GM13977 (cell line): ENCODE results near the gene PTAR1.

Experiments
- DNase-seq: peaks from one replicate; pipeline ENCODE4 v3.0.0; 2012; ENCODE audit warnings: low spot score
- in situ Hi-C: fragments of 300-500 bp; cut with MboI; formaldehyde crosslinking; loops from one replicate; pipeline ENCODE4 v1.12.0; 2022; ENCODE audit warnings: low sequenced_read_pairs, low pct_unique_long_range_greater_than_20kb, mixed read lengths, inconsistent platforms; ENCODE audit not compliant: unreplicated experiment
- TF ChIP-seq, protein P1 (sequence below): IDR thresholded peaks from 2 replicates; pipeline ENCODE4 v1.5.1; 2012; ENCODE audit warnings: mild to moderate bottlenecking, control low read depth; ENCODE audit not compliant: insufficient read depth; ENCODE audit errors: extremely low read depth, missing control alignments

PTAR1 gene

DNA sequence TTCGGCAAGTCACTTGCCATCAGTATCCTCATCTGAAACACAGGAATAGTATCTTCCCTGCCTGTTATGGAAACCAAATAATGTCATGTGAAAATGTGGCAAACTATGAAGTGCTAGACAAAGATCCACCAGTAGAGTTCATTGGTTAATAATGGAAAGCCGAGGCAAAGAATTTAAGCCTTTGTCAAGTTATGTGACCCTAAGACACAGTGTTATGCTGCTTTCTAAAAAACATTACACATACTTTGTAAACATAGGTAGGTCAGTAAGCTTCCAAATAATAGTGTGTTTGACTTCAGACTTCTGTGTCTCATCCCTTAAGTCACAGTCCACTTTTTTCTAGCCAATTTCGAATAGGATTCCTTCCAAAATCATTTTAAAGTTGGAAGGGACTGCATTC, 6.0 kb downstream of the PTAR1 start:
- TF ChIP-seq, protein P1, sequence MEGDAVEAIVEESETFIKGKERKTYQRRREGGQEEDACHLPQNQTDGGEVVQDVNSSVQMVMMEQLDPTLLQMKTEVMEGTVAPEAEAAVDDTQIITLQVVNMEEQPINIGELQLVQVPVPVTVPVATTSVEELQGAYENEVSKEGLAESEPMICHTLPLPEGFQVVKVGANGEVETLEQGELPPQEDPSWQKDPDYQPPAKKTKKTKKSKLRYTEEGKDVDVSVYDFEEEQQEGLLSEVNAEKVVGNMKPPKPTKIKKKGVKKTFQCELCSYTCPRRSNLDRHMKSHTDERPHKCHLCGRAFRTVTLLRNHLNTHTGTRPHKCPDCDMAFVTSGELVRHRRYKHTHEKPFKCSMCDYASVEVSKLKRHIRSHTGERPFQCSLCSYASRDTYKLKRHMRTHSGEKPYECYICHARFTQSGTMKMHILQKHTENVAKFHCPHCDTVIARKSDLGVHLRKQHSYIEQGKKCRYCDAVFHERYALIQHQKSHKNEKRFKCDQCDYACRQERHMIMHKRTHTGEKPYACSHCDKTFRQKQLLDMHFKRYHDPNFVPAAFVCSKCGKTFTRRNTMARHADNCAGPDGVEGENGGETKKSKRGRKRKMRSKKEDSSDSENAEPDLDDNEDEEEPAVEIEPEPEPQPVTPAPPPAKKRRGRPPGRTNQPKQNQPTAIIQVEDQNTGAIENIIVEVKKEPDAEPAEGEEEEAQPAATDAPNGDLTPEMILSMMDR: no peak
- in situ Hi-C loops: no loop called here
- DNase-seq: no peak

DNA sequence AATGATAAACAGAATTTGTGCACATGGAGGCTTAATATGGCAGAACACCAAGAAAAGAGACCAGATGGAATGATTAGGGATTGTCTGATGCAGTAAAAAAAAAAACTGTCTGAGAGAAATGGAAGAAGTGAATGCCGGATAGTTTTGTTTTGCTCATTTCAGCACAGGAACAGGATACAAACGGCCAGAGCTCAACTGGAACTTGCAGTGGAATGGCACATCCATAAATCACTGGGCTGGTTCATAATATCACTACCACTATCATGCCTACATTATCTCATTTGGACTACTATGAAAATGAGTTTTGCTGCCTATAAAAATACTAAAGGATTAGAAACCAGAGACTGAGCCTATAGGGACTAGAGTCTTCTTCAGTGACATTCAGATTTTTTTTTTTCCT, 9.7 kb downstream of the PTAR1 start:
- DNase-seq: no peak
- in situ Hi-C loops: no loop called here
- TF ChIP-seq, protein P1: no peak

DNA sequence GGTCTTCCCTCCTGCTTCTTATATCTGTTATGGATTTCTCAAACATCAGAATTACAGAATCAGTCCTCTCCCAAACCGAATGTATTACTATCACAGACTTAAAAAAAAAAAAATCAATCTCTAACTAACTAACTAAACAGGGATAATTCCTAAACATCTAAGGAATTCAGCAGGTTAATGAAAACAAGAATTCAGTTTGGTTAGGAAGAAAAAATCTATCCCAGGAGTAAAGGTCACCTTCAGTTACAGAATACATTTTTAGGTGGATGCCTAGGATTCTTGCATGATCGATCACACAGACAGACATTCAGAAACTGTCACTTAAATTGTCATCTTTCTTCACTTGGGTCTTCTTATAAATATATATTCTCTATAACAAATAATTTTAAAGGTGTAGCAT, 11.5 kb downstream of the PTAR1 start:
- in situ Hi-C loops: no loop called here
- TF ChIP-seq, protein P1: no peak
- no peak for DNase-seq

DNA sequence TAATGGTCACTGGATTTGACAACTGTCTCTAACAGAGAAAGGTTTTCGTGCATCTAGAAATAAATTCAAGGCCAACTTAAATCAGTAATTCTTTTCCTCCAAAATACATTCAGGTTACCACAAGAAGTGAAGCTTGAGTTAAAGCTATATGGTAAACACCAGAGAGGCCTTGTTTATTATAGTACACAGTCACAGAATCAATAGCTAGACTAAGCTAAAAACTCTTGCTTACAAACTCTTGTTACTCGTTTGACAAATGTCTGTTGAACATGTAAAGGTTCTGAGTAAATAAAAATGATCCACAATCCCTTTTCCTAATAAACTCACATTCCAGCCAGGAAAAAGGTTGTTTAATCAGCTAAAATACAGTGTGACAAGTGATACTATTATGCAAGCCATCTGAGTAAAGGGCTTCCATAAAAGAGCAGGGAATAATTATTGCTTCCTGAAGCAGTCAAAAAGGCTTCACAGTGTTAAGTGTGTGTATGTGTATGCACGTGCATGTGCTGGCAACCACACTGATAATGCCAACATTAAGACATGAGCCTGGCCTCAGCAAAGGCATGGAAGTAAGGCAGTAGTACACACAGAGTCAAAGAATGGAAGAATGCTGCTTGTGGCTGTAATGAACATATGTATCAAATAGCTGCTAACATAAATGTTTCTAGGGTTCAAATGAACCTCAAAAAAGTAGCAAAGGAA, 12.8 kb downstream of the PTAR1 start:
- DNase-seq: no peak
- in situ Hi-C loops: no loop called here
- TF ChIP-seq, protein P1: no peak

DNA sequence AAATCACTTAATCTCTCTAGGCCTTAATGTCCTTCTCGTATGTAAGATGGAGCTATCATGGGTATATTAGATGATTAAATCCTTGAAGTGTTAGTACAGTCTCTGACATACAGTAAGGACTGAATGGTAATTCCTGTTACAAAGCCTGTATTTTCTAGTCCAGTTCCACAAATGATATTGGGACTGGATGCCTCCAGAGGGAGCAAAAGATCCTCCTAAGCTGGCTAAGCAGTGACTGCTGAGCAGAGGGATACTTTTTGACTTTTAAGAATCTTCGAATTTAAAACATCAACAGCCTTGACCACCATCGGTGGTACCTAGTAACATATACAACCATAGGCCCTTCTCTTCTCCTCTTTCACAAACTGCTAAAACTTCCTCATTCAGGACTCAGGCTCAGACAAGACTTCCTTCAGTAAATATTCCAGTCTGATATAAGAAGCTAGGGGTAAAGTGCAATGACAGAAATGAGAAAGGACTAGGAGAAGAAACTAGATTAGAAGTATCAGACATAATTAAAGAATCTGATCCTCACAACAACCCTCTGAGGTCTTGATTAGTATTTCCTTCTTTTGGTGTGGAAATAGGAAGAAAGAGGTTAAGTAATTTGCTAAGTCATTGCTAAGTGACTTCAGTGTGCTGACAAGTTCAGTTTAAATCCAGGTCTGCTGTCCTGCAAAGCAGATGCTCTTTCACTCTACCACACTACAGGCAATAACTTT, 13.9 kb downstream of the PTAR1 start:
- in situ Hi-C loops: no loop called here
- no peak for DNase-seq
- TF ChIP-seq, protein P1: no peak

DNA sequence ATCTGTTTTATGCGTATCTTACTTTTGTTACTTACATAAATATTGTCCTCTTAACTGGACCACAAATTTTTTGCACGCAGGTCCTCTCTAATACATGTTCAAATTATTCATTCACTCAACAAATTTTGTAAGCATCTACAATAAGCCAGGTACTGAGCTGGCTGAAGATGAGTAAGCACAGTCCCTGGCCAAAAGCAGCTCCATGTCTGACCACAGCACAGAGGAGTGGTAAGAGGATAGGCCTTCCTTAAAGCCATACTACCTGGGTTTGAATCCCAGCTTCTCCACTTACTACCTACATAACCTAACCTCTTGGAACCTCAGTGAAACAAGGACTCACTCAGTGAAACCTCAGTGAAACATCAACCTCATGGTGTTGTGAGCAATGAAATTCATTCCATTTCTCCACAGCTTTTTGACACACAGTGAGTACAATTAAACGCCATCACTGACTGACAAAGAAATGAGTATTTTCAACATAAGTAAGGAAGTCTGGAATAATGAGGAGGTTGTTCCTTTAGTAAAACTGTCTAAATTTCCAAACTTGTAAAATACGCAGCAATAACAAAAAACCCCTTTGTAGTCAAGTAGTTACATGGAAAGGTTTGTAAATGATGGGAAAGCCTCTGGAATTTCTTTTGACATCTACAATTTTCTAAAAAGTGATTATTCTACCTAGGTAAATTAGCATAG, 15.0 kb downstream of the PTAR1 start:
- in situ Hi-C loops: no loop called here
- no peak for DNase-seq

More for the DNA sequence above, 15.0 kb downstream of the PTAR1 start:
- TF ChIP-seq, protein P1: no peak
